HepG2 (cell line): ENCODE data around the gene HEMK1. TPM values are rescaled to one million over a fixed set of nuclear protein-coding genes. Genes with fewer than 3 reads are reported as not detected.

Experiments
- ATF2 ChIP-seq: sonication (generic); formaldehyde crosslinking; IDR thresholded peaks from 2 replicates; pipeline ENCODE4 v1.4.0; 2020; ENCODE audit warnings: missing genetic modification reagents
- ATF4 ChIP-seq, 2 experiments: fragments of 450-650 bp in 1 of 2; sonication (generic) in 1 of 2; formaldehyde crosslinking; IDR thresholded peaks; 2 replicates each; pipeline versions ENCODE4 v1.5.0 to v1.8.0; 2020 to 2022; ENCODE audit warnings: mild to moderate bottlenecking in 1 of 2, missing genetic modification reagents in 1 of 2
- BRCA1 ChIP-seq: sonication (generic); formaldehyde crosslinking; IDR thresholded peaks from 2 replicates; pipeline ENCODE4 v1.4.0; 2020; ENCODE audit warnings: missing genetic modification reagents
- NR0B2 ChIP-seq: sonication (generic); formaldehyde crosslinking; IDR thresholded peaks from 2 replicates; pipeline ENCODE4 v1.4.0; 2020; ENCODE audit warnings: mild to moderate bottlenecking, missing genetic modification reagents
- SNAPC2 ChIP-seq: sonication (generic); formaldehyde crosslinking; IDR thresholded peaks from 2 replicates; pipeline ENCODE4 v1.8.1; 2022; ENCODE audit warnings: mild to moderate bottlenecking, missing genetic modification reagents
- ZFP62 ChIP-seq: sonication (generic); formaldehyde crosslinking; IDR thresholded peaks from 2 replicates; pipeline ENCODE4 v1.4.0; 2020; ENCODE audit warnings: missing genetic modification reagents
- ZNF136 ChIP-seq: sonication (generic); formaldehyde crosslinking; IDR thresholded peaks from 2 replicates; pipeline ENCODE4 v1.8.1; 2022; ENCODE audit warnings: low read depth, mild to moderate bottlenecking, moderate library complexity, missing genetic modification reagents
- ZNF333 ChIP-seq: sonication (generic); formaldehyde crosslinking; IDR thresholded peaks from 2 replicates; pipeline ENCODE4 v1.4.0; 2020; ENCODE audit warnings: mild to moderate bottlenecking, missing genetic modification reagents, borderline replicate concordance
- ZNF407 ChIP-seq: sonication (generic); formaldehyde crosslinking; IDR thresholded peaks from one replicate; pipeline ENCODE4 v1.5.1; 2020; ENCODE audit warnings: mild to moderate bottlenecking, missing genetic modification reagents; ENCODE audit errors: not compliant biosample characterization
- ZNF549 ChIP-seq: sonication (generic); formaldehyde crosslinking; IDR thresholded peaks from 2 replicates; pipeline ENCODE4 v1.5.0; 2020; ENCODE audit warnings: missing genetic modification reagents
- ZNF597 ChIP-seq: sonication (generic); formaldehyde crosslinking; IDR thresholded peaks from 2 replicates; pipeline ENCODE4 v1.5.0; 2020; ENCODE audit warnings: missing genetic modification reagents
- ZNF674 ChIP-seq: sonication (generic); formaldehyde crosslinking; IDR thresholded peaks from 2 replicates; pipeline ENCODE4 v1.5.0; 2020; ENCODE audit warnings: low read depth, mild to moderate bottlenecking, missing genetic modification reagents
- ZNF691 ChIP-seq: sonication (generic); formaldehyde crosslinking; IDR thresholded peaks from 2 replicates; pipeline ENCODE4 v1.4.0; 2020; ENCODE audit warnings: missing genetic modification reagents, low read depth, mild to moderate bottlenecking, borderline replicate concordance
- ZNF761 ChIP-seq: sonication (generic); formaldehyde crosslinking; conservative IDR thresholded peaks from 2 replicates; pipeline ENCODE4 v1.4.0; 2020; ENCODE audit warnings: mild to moderate bottlenecking, missing genetic modification reagents
- ZNF841 ChIP-seq: sonication (generic); formaldehyde crosslinking; IDR thresholded peaks from 2 replicates; pipeline ENCODE4 v1.8.1; 2023; ENCODE audit warnings: missing genetic modification reagents, borderline replicate concordance
- polyA plus RNA-seq, 8 experiments: library from polyadenylated mRNA; depleted of rRNA in 3 of 8; stranded (reverse) in 7 of 8; unstranded in 1 of 8; fragments of >200 nt; fragmentation: Illumina TruSeq in 4 of 8; extraction: Trizol in 4 of 8; gene quantifications; 2 replicates each; pipeline versions ENCODE4 v1.2.1 to v1.2.3, GENCODE V29; 2011 to 2016; ENCODE audit warnings: low read depth in 4 of 8, missing spikeins in 1 of 8, mixed read lengths in 1 of 8; ENCODE audit not compliant: insufficient read depth in 1 of 8
- total RNA-seq, 5 experiments: library from RNA; depleted of rRNA; stranded (reverse); fragments of >200 nt; fragmentation: Illumina TruSeq; extraction: Trizol; gene quantifications; 2 replicates each; pipeline ENCODE4 v1.2.3, GENCODE V29; 2016; ENCODE audit warnings: low read depth in 1 of 5

The HEMK1 gene
- total and polyA plus RNA-seq, 2 of the 13 experiments (the other 11 are each of a cell fraction or from before 2014, with no cell fraction given), result 9.8 to 12.6 TPM

- TF ChIP-seq BRCA1 (CRISPR knock-in tag) (0 out of 2 replicates have a peak, but pooled peaks have one; percentile 66), NR0B2 (CRISPR knock-in tag) (no peak), ATF4 (CRISPR knock-in tag; IDR thresholded peaks at IDR 0.05) (peak in 1 of 2 experiments; percentile 55; a peak in 1 of 4 replicates), SNAPC2 (CRISPR knock-in tag) (no peak), ATF2 (CRISPR knock-in tag) (0 out of 2 replicates have a peak, but pooled peaks have one; percentile 15), ZNF549 (CRISPR knock-in tag) (no peak), ZNF597 (no peak), ZNF136 (CRISPR knock-in tag) (0 out of 2 replicates have a peak, but pooled peaks have one; percentile 46), ZNF407 (CRISPR knock-in tag) (no peak), ZNF674 (CRISPR knock-in tag) (no peak), ZNF841 (no peak), ZNF333 (CRISPR knock-in tag) (no peak), ZFP62 (no peak), ZNF691 (0 out of 2 replicates have a peak, but pooled peaks have one; percentile 38), ZNF761 (CRISPR knock-in tag) (peak; percentile 62; the same call in 1 of the 2 replicates)
Measured at GRCh38 chr3:50617096-50617791, 47.9 kb downstream of the HEMK1 start, which contains the start of gene MAPKAPK3 (continued).
